Calu3 (cell line): ENCODE measurements around the gene GABRE. TPM values are rescaled to one million over a fixed set of nuclear protein-coding genes. Genes with fewer than 3 reads are reported as not detected.

Source experiments
- BruUV-seq: library from RNA; stranded (reverse); fragments of 400-500 nt; replicated peaks from 2 replicates; lab custom pipeline; 2021; lab: Mats Ljungman, UMichigan
- CTCF ChIA-PET: fragments of 300-600 bp; sonication (Branson Sonifier 250); formaldehyde crosslinking; loops from one replicate; lab custom pipeline; 2022; ENCODE audit warnings: antibody characterized with exemption; lab: Charles Lee
- DNase-seq: peaks from one replicate; pipeline ENCODE4 v3.0.0; 2022
- H3K27ac Mint-ChIP-seq: one replicate; pipeline ENCODE4 v1.8.0; 2022; ENCODE audit warnings: mixed read lengths; ENCODE audit not compliant: unreplicated experiment
- H3K27me3 Mint-ChIP-seq: one replicate; pipeline ENCODE4 v1.8.0; 2022; ENCODE audit warnings: mixed read lengths; ENCODE audit not compliant: unreplicated experiment
- H3K36me3 Mint-ChIP-seq: one replicate; pipeline ENCODE4 v1.8.0; 2022; ENCODE audit warnings: mild to moderate bottlenecking, moderate library complexity, mixed read lengths; ENCODE audit not compliant: insufficient read depth, unreplicated experiment
- H3K4me1 Mint-ChIP-seq: one replicate; pipeline ENCODE4 v1.8.0; 2022; ENCODE audit warnings: mild to moderate bottlenecking, low read depth, mixed read lengths; ENCODE audit not compliant: unreplicated experiment
- H3K4me3 Mint-ChIP-seq: one replicate; pipeline ENCODE4 v1.8.0; 2022; ENCODE audit warnings: mild to moderate bottlenecking, low read depth, moderate library complexity, mixed read lengths; ENCODE audit not compliant: unreplicated experiment
- H3K9me3 Mint-ChIP-seq: one replicate; pipeline ENCODE4 v1.8.0; 2022; ENCODE audit warnings: low read depth, mixed read lengths; ENCODE audit not compliant: unreplicated experiment
- CTCF ChIP-seq: fragments of 200-600 bp; IDR thresholded peaks from one replicate; pipeline ENCODE4 v1.8.0; 2022; ENCODE audit warnings: antibody characterized with exemption; ENCODE audit not compliant: unreplicated experiment
- intact Hi-C: fragments of 100-400 bp; cut with micrococcal nuclease; formaldehyde crosslinking; loops from one replicate; pipeline ENCODE4 v1.10.0; 2022; ENCODE audit not compliant: unreplicated experiment
- total RNA-seq: library from RNA; stranded (reverse); gene quantifications from 2 replicates; pipeline ENCODE4 v1.2.3, GENCODE V29; 2022

Gene GABRE
- total RNA-seq, 1 experiment from 2014 or later: 71.9 TPM

GRCh38 chrX:151977009-151977408 is 2.5 kb upstream of the GABRE start:
- peaks cover 17% of the 10 kb centered on the region for H3K36me3 Mint-ChIP-seq
- no TSS peak for BruUV-seq
- peaks cover 13% of the 10 kb centered on the region for H3K4me1 Mint-ChIP-seq
- no peak for DNase-seq
- no peak overlapping the region for H3K27ac Mint-ChIP-seq
- intact Hi-C loops: no loop called here
- H3K9me3 Mint-ChIP-seq: no peaks in the 10 kb centered on the region
- CTCF ChIA-PET: no interaction called here
- H3K27me3 Mint-ChIP-seq: no peaks in the 10 kb centered on the region
- no peak for TF ChIP-seq CTCF
- H3K4me3 Mint-ChIP-seq: no peak overlapping the region

GRCh38 chrX:151975736-151976275 is 1.3 kb upstream of the GABRE start:
- H3K27ac Mint-ChIP-seq: no peak overlapping the region
- BruUV-seq: no TSS peak
- no peaks in the 10 kb centered on the region for H3K9me3 Mint-ChIP-seq
- H3K36me3 Mint-ChIP-seq: peaks cover 17% of the 10 kb centered on the region
- no peak for DNase-seq
- no peak for TF ChIP-seq CTCF
- H3K4me1 Mint-ChIP-seq: peaks cover 20% of the 10 kb centered on the region
- no peak overlapping the region for H3K4me3 Mint-ChIP-seq
- intact Hi-C loops: no loop called here
- CTCF ChIA-PET: no interaction called here
- H3K27me3 Mint-ChIP-seq: no peaks in the 10 kb centered on the region

- BruUV-seq: no TSS peak
These were observed 735 bp upstream of the GABRE start for GRCh38 chrX:151975228-151975593.

GRCh38 chrX:151973851-151974335 is 583 bp downstream of the GABRE start:
- CTCF ChIA-PET: interaction anchor here (0.6 kb wide), 2 partner anchors 151 to 183 kb away, joined by 5 to 6 read pairs; no protein-coding TSS in a partner anchor
- H3K4me3 Mint-ChIP-seq: peak overlapping the region; percentile 81
- peaks cover 2% of the 10 kb centered on the region for H3K9me3 Mint-ChIP-seq
- intact Hi-C loops: loop anchor here (5.0 kb wide), 1 partner anchor 172 kb away; no protein-coding TSS in a partner anchor
- peaks cover 23% of the 10 kb centered on the region for H3K36me3 Mint-ChIP-seq
- H3K4me1 Mint-ChIP-seq: peaks cover 30% of the 10 kb centered on the region
- H3K27ac Mint-ChIP-seq: peak overlapping the region; percentile 80
- no peaks in the 10 kb centered on the region for H3K27me3 Mint-ChIP-seq
- peak; percentile 37 for DNase-seq
- no TSS peak for BruUV-seq
- no peak for TF ChIP-seq CTCF

More at GRCh38 chrX:151975228-151975593, 735 bp upstream of the GABRE start:
- Mint-ChIP-seq H3K4me3 (peak overlapping the region; percentile 81), H3K36me3 (peaks cover 17% of the 10 kb centered on the region), H3K27ac (no peak overlapping the region), H3K4me1 (peaks cover 26% of the 10 kb centered on the region), H3K9me3 (no peaks in the 10 kb centered on the region), H3K27me3 (no peaks in the 10 kb centered on the region)
- TF ChIP-seq CTCF: no peak
- no peak for DNase-seq
- CTCF ChIA-PET: no interaction called here
- intact Hi-C loops: no loop called here
